HepG2 (cell line): Measurements from ENCODE around the gene RHOBTB1. TPM values are rescaled to one million over a fixed set of nuclear protein-coding genes. Genes with fewer than 3 reads are reported as not detected.

Source experiments
- ERF ChIP-seq: IDR thresholded peaks from 2 replicates; pipeline ENCODE4 v1.6.1; 2018; ENCODE audit warnings: missing biosample characterization, missing genetic modification reagents
- KDM5B ChIP-seq: sonication (generic); formaldehyde crosslinking; IDR thresholded peaks from 2 replicates; pipeline ENCODE4 v1.4.0; 2020; ENCODE audit warnings: missing genetic modification reagents, mild to moderate bottlenecking, borderline replicate concordance
- MTA3 ChIP-seq: sonication (generic); formaldehyde crosslinking; IDR thresholded peaks from 2 replicates; pipeline ENCODE4 v1.4.0; 2020; ENCODE audit warnings: missing genetic modification reagents
- MTERF4 ChIP-seq: sonication (generic); formaldehyde crosslinking; IDR thresholded peaks from 2 replicates; pipeline ENCODE4 v1.8.0; 2023; ENCODE audit warnings: mild to moderate bottlenecking, missing genetic modification reagents
- NFKBIZ ChIP-seq: IDR thresholded peaks from 2 replicates; pipeline ENCODE4 v1.6.1; 2018; ENCODE audit warnings: missing genetic modification reagents, missing compliant biosample characterization
- PCBP1 ChIP-seq: fragments of 200-400 bp; formaldehyde crosslinking; IDR thresholded peaks from 2 replicates; pipeline ENCODE4 v1.6.1; 2017; ENCODE audit warnings: mild to moderate bottlenecking, low read depth, low read length, borderline replicate concordance
- SP5 ChIP-seq: IDR thresholded peaks from 2 replicates; pipeline ENCODE4 v1.6.1; 2016; ENCODE audit warnings: low read depth, borderline replicate concordance
- ZNF343 ChIP-seq: sonication (generic); formaldehyde crosslinking; IDR thresholded peaks from 2 replicates; pipeline ENCODE4 v1.4.0; 2020; ENCODE audit warnings: mild to moderate bottlenecking, missing genetic modification reagents
- ZNF567 ChIP-seq: sonication (generic); formaldehyde crosslinking; IDR thresholded peaks from 2 replicates; pipeline ENCODE4 v1.8.1; 2023; ENCODE audit warnings: mild to moderate bottlenecking, missing genetic modification reagents, borderline replicate concordance
- ZNF788 ChIP-seq: sonication (generic); formaldehyde crosslinking; IDR thresholded peaks from 2 replicates; pipeline ENCODE4 v1.5.0; 2020; ENCODE audit warnings: mild to moderate bottlenecking, missing genetic modification reagents, borderline replicate concordance
- polyA plus RNA-seq, 8 experiments: library from polyadenylated mRNA; depleted of rRNA in 3 of 8; stranded (reverse) in 7 of 8; unstranded in 1 of 8; fragments of >200 nt; fragmentation: Illumina TruSeq in 4 of 8; extraction: Trizol in 4 of 8; gene quantifications; 2 replicates each; pipeline versions ENCODE4 v1.2.1 to v1.2.3, GENCODE V29; 2011 to 2016; ENCODE audit warnings: low read depth in 4 of 8, missing spikeins in 1 of 8, mixed read lengths in 1 of 8; ENCODE audit not compliant: insufficient read depth in 1 of 8
- total RNA-seq, 5 experiments: library from RNA; depleted of rRNA; stranded (reverse); fragments of >200 nt; fragmentation: Illumina TruSeq; extraction: Trizol; gene quantifications; 2 replicates each; pipeline ENCODE4 v1.2.3, GENCODE V29; 2016; ENCODE audit warnings: low read depth in 1 of 5
- TF ChIP-seq, protein P1 (sequence below), 2 experiments: fragments of 450-650 bp in 1 of 2; sonication (generic) in 1 of 2; formaldehyde crosslinking in 1 of 2; IDR thresholded peaks; 2 replicates each; pipeline versions ENCODE4 v1.6.1 to v1.8.0; 2016 to 2022; ENCODE audit warnings: antibody characterized with exemption in 1 of 2, mild to moderate bottlenecking in 1 of 2, missing genetic modification reagents in 1 of 2
- TF ChIP-seq, protein P2 (sequence below): sonication (generic); formaldehyde crosslinking; IDR thresholded peaks from 2 replicates; pipeline ENCODE4 v1.8.0; 2022; ENCODE audit warnings: missing genetic modification reagents, mild to moderate bottlenecking, borderline replicate concordance
- TF ChIP-seq, protein P3 (sequence below): sonication (generic); formaldehyde crosslinking; IDR thresholded peaks from 2 replicates; pipeline ENCODE4 v1.5.1; 2020; ENCODE audit warnings: missing genetic modification reagents, mild to moderate bottlenecking, borderline replicate concordance

Gene RHOBTB1
- total and polyA plus RNA-seq, 2 of the 13 experiments (the other 11 are each of a cell fraction or from before 2014, with no cell fraction given), result 18.8 to 59.5 TPM

GRCh38 chr10:60944058-60944909, at the start of gene RHOBTB1 (continued):
- TF ChIP-seq, protein P1, sequence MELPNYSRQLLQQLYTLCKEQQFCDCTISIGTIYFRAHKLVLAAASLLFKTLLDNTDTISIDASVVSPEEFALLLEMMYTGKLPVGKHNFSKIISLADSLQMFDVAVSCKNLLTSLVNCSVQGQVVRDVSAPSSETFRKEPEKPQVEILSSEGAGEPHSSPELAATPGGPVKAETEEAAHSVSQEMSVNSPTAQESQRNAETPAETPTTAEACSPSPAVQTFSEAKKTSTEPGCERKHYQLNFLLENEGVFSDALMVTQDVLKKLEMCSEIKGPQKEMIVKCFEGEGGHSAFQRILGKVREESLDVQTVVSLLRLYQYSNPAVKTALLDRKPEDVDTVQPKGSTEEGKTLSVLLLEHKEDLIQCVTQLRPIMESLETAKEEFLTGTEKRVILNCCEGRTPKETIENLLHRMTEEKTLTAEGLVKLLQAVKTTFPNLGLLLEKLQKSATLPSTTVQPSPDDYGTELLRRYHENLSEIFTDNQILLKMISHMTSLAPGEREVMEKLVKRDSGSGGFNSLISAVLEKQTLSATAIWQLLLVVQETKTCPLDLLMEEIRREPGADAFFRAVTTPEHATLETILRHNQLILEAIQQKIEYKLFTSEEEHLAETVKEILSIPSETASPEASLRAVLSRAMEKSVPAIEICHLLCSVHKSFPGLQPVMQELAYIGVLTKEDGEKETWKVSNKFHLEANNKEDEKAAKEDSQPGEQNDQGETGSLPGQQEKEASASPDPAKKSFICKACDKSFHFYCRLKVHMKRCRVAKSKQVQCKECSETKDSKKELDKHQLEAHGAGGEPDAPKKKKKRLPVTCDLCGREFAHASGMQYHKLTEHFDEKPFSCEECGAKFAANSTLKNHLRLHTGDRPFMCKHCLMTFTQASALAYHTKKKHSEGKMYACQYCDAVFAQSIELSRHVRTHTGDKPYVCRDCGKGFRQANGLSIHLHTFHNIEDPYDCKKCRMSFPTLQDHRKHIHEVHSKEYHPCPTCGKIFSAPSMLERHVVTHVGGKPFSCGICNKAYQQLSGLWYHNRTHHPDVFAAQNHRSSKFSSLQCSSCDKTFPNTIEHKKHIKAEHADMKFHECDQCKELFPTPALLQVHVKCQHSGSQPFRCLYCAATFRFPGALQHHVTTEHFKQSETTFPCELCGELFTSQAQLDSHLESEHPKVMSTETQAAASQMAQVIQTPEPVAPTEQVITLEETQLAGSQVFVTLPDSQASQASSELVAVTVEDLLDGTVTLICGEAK (IDR thresholded peaks at IDR 0.05), result no peak
- TF ChIP-seq, protein P1 (CRISPR knock-in tag; IDR thresholded peaks at IDR 0.05), result 0 out of 2 replicates have a peak, but pooled peaks have one; percentile 27
- TF ChIP-seq KDM5B, result peak; percentile 34; the same call in 1 of the 2 replicates
- no peak for TF ChIP-seq ZNF567 (CRISPR knock-in tag)
- TF ChIP-seq ZNF788 (CRISPR knock-in tag), result peak; percentile 49; the same call in 1 of the 2 replicates
- TF ChIP-seq, protein P2, sequence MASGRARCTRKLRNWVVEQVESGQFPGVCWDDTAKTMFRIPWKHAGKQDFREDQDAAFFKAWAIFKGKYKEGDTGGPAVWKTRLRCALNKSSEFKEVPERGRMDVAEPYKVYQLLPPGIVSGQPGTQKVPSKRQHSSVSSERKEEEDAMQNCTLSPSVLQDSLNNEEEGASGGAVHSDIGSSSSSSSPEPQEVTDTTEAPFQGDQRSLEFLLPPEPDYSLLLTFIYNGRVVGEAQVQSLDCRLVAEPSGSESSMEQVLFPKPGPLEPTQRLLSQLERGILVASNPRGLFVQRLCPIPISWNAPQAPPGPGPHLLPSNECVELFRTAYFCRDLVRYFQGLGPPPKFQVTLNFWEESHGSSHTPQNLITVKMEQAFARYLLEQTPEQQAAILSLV, result no peak
- no peak for TF ChIP-seq MTA3 (CRISPR knock-in tag)
- TF ChIP-seq ERF (CRISPR knock-in tag), result no peak
- TF ChIP-seq, protein P3, sequence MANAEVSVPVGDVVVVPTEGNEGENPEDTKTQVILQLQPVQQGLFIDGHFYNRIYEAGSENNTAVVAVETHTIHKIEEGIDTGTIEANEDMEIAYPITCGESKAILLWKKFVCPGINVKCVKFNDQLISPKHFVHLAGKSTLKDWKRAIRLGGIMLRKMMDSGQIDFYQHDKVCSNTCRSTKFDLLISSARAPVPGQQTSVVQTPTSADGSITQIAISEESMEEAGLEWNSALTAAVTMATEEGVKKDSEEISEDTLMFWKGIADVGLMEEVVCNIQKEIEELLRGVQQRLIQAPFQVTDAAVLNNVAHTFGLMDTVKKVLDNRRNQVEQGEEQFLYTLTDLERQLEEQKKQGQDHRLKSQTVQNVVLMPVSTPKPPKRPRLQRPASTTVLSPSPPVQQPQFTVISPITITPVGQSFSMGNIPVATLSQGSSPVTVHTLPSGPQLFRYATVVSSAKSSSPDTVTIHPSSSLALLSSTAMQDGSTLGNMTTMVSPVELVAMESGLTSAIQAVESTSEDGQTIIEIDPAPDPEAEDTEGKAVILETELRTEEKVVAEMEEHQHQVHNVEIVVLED, result no peak
- no peak for TF ChIP-seq ZNF343 (CRISPR knock-in tag)
- no peak for TF ChIP-seq SP5 (CRISPR knock-in tag)
- TF ChIP-seq NFKBIZ, result no peak
- no peak for TF ChIP-seq PCBP1
- TF ChIP-seq MTERF4 (CRISPR knock-in tag), result no peak
